IgD-negative memory B cell (primary cell): ENCODE measurements around the gene MALRD1. TPM values are rescaled to one million over a fixed set of nuclear protein-coding genes. Genes with fewer than 3 reads are reported as not detected.

Experiments used
- H3K27ac Mint-ChIP-seq, 3 donors: one replicate each; pipeline ENCODE4 v1.8.0; 2020 to 2022; ENCODE audit warnings: mild to moderate bottlenecking in 3 of 3, mixed read lengths in 3 of 3, moderate library complexity in 1 of 3
- H3K27me3 Mint-ChIP-seq: one replicate; pipeline ENCODE4 v1.8.0; 2021; ENCODE audit warnings: mixed read lengths
- H3K36me3 Mint-ChIP-seq: one replicate; pipeline ENCODE4 v1.8.0; 2020; ENCODE audit warnings: mild to moderate bottlenecking, mixed read lengths
- H3K4me1 Mint-ChIP-seq, 3 donors: one replicate each; pipeline ENCODE4 v1.8.0; 2020 to 2022; ENCODE audit warnings: mixed read lengths in 3 of 3, mild to moderate bottlenecking in 1 of 3
- H3K4me3 Mint-ChIP-seq, 4 donors: one replicate each; pipeline ENCODE4 v1.8.0; 2020 to 2022; ENCODE audit warnings: mild to moderate bottlenecking in 4 of 4, mixed read lengths in 4 of 4, moderate library complexity in 3 of 4
- H3K9me3 Mint-ChIP-seq, 3 donors: one replicate each; pipeline ENCODE4 v1.8.0; 2020 to 2021; ENCODE audit warnings: mixed read lengths in 3 of 3, mild to moderate bottlenecking in 1 of 3
- polyA plus RNA-seq: library from polyadenylated mRNA; unstranded; fragments of 300-500 nt; fragmentation: Illumina TruSeq; gene quantifications from one replicate; pipeline ENCODE4 v1.2.3, GENCODE V29; 2021

Gene MALRD1
- polyA plus RNA-seq, 1 donor from 2014 or later: not detected

DNA sequence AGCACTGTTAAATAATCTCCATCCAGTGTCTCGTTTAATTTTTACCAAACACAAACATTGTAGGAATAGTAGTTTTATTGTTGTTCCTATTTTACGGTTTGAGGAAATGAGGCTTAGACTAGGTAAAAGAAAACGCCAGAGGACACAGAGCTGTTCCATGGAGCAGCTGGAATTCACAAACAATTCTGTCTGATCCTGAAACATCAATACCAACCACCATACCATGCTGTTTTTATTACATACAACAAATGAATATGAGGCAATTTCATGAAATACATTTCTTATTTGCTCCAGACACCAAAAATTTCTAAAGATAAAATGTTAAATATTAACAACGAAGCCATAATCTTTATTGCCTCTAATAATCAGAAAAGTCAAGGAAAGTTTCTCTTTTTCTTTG is 9.4 kb downstream of the MALRD1 start:
- H3K9me3 Mint-ChIP-seq: peaks cover 5 to 12% (median 6%) of the 10 kb centered on the region in 3 donors
- no peak overlapping the region for H3K4me3 Mint-ChIP-seq
- H3K36me3 Mint-ChIP-seq: no peaks in the 10 kb centered on the region
- H3K27ac Mint-ChIP-seq: no peak overlapping the region
- H3K4me1 Mint-ChIP-seq: no peaks in the 10 kb centered on the region
- H3K27me3 Mint-ChIP-seq: no peaks in the 10 kb centered on the region

DNA sequence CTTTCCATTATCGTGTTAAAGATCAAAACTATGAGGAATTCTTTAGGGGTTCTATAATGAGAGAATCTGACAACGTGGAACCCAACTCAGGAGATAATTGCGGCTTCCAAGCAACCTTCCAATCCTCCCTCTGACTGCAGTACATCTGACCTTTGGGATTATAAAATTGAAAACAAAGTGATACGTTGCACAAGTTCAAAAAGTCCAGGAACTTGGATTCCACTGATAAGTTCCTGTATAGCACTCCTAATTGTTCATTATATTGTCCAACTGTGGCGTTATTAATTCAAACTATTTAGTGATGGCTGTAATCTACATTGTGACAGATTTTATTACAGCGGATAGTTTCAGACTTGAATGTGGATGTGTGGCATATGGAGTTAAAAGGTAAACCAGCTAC is 15.4 kb downstream of the MALRD1 start:
- Mint-ChIP-seq H3K27me3 (no peaks in the 10 kb centered on the region), H3K27ac (no peak overlapping the region)

DNA sequence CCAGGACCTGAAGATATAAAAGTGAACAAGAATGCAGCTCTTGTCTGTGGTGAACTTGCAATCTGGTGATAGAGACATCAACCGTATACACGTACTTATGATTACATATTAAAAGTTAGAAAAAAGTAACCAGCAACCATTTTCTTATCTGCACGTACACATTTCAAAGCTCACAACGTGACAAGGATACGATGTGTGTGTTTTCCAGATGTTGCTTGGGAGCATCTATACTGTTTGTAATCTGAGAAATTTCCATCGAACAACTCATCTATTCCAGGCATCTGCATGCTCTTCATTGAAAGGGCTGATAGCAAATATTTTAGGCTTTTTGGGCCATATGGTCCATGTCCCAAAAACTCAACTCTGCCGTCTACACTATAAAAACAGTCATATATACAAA is 23.3 kb downstream of the MALRD1 start:
- peaks cover 2% of the 10 kb centered on the region for H3K36me3 Mint-ChIP-seq
- H3K27ac Mint-ChIP-seq: no peak overlapping the region
- no peaks in the 10 kb centered on the region for H3K27me3 Mint-ChIP-seq
- no peak overlapping the region for H3K4me3 Mint-ChIP-seq
- H3K4me1 Mint-ChIP-seq: no peaks in the 10 kb centered on the region
- peaks cover 0 to 3% (median 3%) of the 10 kb centered on the region in 3 donors for H3K9me3 Mint-ChIP-seq

More for the DNA sequence above, 15.4 kb downstream of the MALRD1 start:
- Mint-ChIP-seq H3K4me1 (no peaks in the 10 kb centered on the region), H3K9me3 (peaks cover 5 to 9% (median 8%) of the 10 kb centered on the region in 3 donors), H3K4me3 (no peak overlapping the region), H3K36me3 (peaks cover 2% of the 10 kb centered on the region)

DNA sequence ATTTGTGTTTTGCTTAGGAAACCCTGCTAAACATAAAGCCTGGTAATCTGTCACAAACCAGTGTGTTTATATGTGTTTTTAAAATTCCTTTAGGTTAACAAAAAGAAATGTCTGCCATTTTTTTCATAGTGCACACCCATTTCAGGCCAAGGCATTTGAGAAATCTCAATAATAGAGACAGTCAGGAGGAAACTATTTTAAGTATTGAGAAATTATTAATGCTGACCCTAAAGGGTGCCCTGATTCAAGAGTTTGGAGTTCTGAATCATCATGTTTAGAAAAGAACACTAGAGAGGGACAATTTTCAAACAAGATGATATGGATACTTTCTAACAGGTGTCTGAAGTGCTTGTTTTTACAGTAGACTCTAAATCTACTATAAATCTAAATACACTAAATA is 28.7 kb downstream of the MALRD1 start:
- Mint-ChIP-seq H3K27ac (no peak overlapping the region), H3K4me1 (no peaks in the 10 kb centered on the region), H3K9me3 (peaks cover 0 to 13% (median 0%) of the 10 kb centered on the region in 3 donors), H3K36me3 (no peaks in the 10 kb centered on the region), H3K4me3 (no peak overlapping the region), H3K27me3 (no peaks in the 10 kb centered on the region)

DNA sequence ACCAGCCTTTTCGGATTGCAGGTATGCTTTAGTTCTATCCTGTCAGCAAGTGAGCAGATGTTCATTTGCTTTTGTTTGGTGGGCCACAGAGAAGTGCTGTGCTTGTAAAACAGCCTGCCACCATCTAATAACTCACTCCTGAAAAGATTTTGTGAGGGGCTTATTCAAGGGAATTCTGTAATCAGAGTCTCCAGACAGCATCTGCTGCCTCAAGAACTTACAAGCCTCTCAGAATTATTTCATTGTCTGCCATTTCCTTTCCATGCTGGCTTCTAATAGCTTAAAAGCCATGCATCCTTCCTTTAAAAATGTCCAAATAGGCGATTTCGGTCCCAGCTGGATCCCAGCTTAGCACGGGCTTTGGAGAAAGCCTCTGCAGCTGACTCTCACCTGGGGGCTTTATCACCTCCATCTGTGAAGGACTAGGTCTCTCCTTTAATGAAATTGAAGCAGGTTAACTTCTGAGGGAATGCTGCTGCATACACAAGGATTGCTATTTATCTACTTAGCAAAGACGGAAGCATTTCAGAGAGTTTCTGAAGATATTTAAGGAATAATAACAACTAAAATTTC is 48.0 kb downstream of the MALRD1 start:
- Mint-ChIP-seq H3K4me1 (no peaks in the 10 kb centered on the region), H3K4me3 (no peak overlapping the region), H3K27ac (no peak overlapping the region), H3K36me3 (no peaks in the 10 kb centered on the region), H3K27me3 (no peaks in the 10 kb centered on the region), H3K9me3 (peaks cover 0 to 8% (median 6%) of the 10 kb centered on the region in 3 donors)

DNA sequence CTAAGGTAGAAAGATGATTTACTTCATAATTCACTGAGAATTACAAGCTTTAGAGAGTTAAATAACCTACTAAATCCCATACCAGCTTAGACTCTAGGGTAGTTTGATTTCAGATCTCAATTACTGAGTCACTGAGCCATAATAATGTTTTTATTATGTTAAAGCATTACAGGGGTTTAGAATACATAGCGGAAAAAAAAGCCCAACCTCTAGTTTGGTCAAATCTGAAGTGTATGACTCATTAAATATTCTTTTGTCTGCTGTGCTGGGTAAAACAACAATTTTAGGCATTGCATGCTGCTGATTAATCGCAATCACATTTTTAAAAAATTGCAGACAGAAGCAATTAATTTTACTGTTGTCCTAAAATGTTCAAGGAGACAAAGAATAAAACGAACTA is 48.5 kb downstream of the MALRD1 start:
- Mint-ChIP-seq H3K9me3 (peaks cover 0 to 8% (median 6%) of the 10 kb centered on the region in 3 donors), H3K27ac (no peak overlapping the region), H3K27me3 (no peaks in the 10 kb centered on the region), H3K36me3 (no peaks in the 10 kb centered on the region), H3K4me1 (no peaks in the 10 kb centered on the region), H3K4me3 (no peak overlapping the region)

DNA sequence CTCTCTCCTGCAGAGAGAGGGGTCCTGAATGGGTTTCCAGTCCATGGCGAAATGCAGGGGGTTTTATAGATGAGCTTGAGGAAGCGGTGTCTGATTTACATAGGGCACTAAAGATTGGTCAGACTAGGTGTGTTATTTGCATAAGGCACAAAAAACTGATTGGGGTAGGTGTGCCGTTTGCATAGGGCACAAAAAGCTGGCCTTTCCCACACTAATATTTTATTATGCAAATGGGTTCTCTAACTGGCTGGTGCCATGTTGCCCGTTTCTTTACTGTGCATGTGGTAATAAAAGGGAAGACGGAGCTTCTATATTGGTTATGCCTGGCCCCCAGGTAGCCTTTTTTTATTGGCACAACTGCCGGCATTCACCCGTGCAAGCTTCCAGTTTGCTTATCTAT is 50.2 kb downstream of the MALRD1 start:
- H3K27me3 Mint-ChIP-seq: no peaks in the 10 kb centered on the region
- no peaks in the 10 kb centered on the region for H3K36me3 Mint-ChIP-seq
- no peak overlapping the region for H3K27ac Mint-ChIP-seq
- peaks cover 0 to 8% (median 6%) of the 10 kb centered on the region in 3 donors for H3K9me3 Mint-ChIP-seq
- no peak overlapping the region for H3K4me3 Mint-ChIP-seq
- no peaks in the 10 kb centered on the region for H3K4me1 Mint-ChIP-seq

DNA sequence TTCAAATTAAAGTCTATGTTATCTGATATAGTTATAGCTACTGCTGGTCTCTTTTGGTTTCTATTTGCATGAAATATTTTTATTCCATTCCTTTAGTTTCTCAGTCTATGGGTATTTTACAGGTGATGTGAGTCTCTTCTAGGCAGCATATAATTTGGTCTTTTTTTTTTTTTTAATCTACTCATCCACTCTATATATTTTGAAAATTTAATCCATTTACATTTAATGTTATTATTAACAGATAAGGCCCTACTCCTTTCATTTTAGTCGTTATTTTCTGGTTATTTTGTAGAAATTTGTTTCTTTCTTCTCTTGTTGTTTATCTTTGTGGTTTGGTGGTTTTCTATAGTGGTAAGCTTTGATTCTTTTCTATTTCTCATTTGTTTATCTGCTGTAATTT is 58.8 kb downstream of the MALRD1 start:
- Mint-ChIP-seq H3K36me3 (no peaks in the 10 kb centered on the region), H3K9me3 (peaks cover 11 to 27% (median 12%) of the 10 kb centered on the region in 3 donors), H3K4me1 (no peaks in the 10 kb centered on the region), H3K4me3 (no peak overlapping the region), H3K27me3 (no peaks in the 10 kb centered on the region), H3K27ac (no peak overlapping the region)

DNA sequence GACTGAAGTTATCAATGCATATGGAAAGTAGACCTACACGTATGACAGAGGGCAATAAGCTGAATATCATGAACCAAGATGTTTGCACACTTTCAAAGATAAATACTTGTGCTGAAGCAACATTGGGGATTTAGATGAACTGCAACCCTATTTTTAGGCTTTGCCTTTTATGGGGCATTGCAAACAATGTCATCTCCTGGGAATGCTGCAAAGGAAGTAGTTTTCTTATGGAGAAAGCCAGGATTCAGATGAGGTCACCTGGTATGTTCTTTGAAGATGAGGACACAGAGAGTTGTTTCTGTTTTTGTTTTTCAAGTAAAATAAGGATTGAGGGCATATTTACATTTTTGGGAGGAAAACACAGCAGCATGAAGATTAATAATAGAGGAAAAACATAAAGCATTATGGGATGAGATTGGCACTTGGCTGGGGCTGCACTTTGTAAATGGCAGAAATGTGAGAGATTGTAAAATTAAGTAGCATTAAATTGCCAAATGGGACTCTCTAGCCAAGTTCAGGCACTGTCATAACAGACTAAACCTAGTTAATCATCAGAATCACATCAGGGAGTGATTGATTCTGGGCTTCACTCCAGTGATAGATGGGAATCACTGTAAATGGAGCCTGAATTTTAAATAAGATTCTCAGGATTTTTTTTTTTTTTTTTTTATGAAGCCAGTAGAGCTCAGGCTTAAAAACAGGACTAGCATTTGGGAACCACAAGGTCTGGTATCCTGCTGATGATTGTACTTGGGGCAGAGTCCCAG is 63.1 kb downstream of the MALRD1 start:
- Mint-ChIP-seq H3K36me3 (no peaks in the 10 kb centered on the region), H3K9me3 (peaks cover 12 to 25% (median 14%) of the 10 kb centered on the region in 3 donors), H3K27ac (no peak overlapping the region), H3K27me3 (no peaks in the 10 kb centered on the region), H3K4me1 (no peaks in the 10 kb centered on the region), H3K4me3 (no peak overlapping the region)

DNA sequence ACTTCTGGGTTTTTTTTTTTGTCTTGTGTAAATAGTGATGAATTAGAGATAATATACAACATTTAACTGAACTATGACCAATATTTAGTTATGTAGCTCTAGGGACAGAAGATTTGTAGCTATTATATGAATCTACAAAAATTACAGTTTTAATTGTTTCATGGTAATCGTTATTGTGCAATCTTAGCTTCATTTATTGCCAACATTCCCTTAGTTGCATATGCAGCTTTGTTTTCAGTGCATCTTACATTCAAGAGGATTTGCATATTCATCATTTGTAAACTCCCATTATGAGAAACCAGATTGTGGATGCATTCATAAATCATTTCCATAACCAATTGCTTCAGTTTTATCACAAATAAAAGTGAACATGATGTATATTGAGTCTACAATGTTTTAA is 68.8 kb downstream of the MALRD1 start:
- Mint-ChIP-seq H3K36me3 (no peaks in the 10 kb centered on the region), H3K4me1 (no peaks in the 10 kb centered on the region), H3K27ac (no peak overlapping the region), H3K4me3 (no peak overlapping the region), H3K9me3 (peaks cover 6 to 10% (median 9%) of the 10 kb centered on the region in 3 donors), H3K27me3 (no peaks in the 10 kb centered on the region)

DNA sequence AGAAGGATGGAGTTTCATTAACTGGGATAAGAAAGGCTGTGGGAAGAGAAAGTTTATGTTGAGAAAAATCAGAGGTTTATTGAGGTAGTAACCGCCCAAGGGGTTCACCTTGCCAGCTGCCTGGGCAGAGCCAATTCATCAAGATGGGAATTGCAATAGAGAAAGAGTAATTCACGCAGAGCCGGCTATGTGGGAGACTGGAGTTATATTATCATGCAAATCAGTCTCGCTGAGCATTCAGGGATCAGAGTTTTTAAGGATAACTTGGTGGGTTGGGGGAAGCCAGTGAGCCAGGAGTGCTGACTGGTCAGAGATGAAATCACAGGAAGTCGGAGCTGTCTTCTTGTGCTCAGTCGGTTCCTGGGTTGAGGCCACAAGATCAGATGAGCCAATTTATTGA is 70.6 kb downstream of the MALRD1 start:
- H3K4me3 Mint-ChIP-seq: no peak overlapping the region
- H3K4me1 Mint-ChIP-seq: no peaks in the 10 kb centered on the region
- peaks cover 5 to 10% (median 9%) of the 10 kb centered on the region in 3 donors for H3K9me3 Mint-ChIP-seq
- H3K36me3 Mint-ChIP-seq: no peaks in the 10 kb centered on the region
- no peaks in the 10 kb centered on the region for H3K27me3 Mint-ChIP-seq
- no peak overlapping the region for H3K27ac Mint-ChIP-seq

DNA sequence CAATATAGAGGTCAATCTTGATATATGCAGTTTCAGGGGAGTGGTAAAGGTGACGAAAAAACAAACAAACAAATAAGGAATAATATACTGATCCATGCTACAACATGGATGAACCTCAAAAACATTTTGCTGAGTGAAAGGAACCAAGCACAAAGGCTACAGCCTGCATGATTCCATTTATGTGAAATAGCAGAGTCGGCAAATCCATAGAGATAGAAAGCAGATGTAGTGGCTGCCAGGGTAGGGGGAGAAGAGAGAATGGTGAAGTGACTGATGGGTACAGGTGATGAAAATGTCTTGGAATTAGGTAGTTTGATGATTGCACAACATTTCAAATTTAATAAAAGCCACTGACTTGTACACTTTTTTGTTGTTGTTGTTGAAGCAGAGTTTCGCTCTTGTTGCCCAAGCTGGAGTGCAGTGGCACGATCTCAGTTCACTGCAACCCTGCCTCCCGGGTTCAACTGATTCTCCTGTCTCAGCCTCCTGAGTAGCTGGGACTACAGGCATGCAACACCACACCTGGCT is 71.8 kb downstream of the MALRD1 start:
- Mint-ChIP-seq H3K27me3 (no peaks in the 10 kb centered on the region), H3K9me3 (peaks cover 5 to 10% (median 9%) of the 10 kb centered on the region in 3 donors), H3K4me1 (no peaks in the 10 kb centered on the region), H3K36me3 (no peaks in the 10 kb centered on the region), H3K4me3 (no peak overlapping the region), H3K27ac (no peak overlapping the region)

DNA sequence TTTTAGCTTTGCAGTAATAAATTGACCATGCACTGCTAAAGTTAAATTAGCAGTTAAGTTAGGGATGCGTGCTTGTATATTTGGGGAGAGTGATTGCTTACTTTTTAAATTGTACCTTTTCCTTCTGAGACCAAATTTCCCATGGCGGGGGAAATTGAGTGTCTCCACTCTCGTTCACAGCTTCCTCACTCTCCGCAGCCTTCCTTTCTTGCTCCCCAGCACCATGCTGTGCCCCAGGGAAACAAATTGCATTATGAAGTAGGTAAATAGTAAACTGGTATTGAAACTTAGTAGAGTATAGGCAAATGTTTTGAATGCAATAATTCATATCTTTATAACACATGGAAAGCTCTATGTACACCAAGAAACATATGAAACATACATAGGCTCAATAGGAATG is 85.4 kb downstream of the MALRD1 start:
- Mint-ChIP-seq H3K27ac (no peak overlapping the region), H3K36me3 (no peaks in the 10 kb centered on the region), H3K4me1 (no peaks in the 10 kb centered on the region), H3K27me3 (no peaks in the 10 kb centered on the region), H3K4me3 (no peak overlapping the region), H3K9me3 (peaks cover 0 to 8% (median 1%) of the 10 kb centered on the region in 3 donors)

DNA sequence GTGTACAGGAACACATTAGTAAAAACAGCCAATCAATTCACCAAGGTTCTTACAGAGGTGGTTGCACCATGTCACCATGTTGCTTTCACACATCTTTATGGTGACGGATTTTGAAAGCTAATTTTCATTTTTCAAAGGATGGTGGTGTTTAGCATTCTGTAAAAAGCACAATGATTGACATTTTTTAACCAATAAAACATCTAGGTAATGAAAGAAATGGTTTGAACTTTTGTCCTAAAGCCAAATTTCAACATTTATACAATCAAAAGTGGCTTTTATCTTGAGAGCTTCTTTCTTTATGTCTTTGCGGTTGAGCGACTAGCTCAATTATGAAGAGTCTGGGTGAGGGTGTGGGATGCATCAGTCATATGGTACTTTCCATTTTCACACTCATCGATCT is 94.4 kb downstream of the MALRD1 start:
- Mint-ChIP-seq H3K36me3 (peaks cover 2% of the 10 kb centered on the region), H3K4me3 (no peak overlapping the region), H3K27ac (no peak overlapping the region), H3K27me3 (no peaks in the 10 kb centered on the region), H3K4me1 (no peaks in the 10 kb centered on the region), H3K9me3 (peaks cover 6 to 11% (median 8%) of the 10 kb centered on the region in 3 donors)

DNA sequence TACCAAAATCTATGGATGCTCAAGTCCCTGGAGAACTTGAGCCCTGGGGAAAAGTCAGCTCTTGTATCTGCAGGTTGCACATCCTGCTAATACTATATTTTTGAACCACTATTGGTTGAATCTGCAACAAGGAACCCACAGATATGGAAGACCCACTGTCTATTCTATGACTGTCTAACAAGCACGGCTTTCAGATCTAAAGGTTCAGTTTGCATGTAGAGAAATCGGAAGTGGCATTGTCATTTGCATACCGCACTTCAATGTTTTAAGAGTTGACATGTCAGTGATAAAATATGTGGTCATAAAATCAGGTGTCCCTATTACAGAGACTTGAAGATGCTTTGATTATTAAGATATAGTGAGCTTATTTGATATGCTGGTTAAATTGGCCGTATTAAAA is 95.6 kb downstream of the MALRD1 start:
- H3K9me3 Mint-ChIP-seq: peaks cover 6 to 11% (median 8%) of the 10 kb centered on the region in 3 donors
- H3K27me3 Mint-ChIP-seq: no peaks in the 10 kb centered on the region
- no peak overlapping the region for H3K4me3 Mint-ChIP-seq
- no peaks in the 10 kb centered on the region for H3K4me1 Mint-ChIP-seq
- H3K27ac Mint-ChIP-seq: no peak overlapping the region
- H3K36me3 Mint-ChIP-seq: peaks cover 2% of the 10 kb centered on the region

DNA sequence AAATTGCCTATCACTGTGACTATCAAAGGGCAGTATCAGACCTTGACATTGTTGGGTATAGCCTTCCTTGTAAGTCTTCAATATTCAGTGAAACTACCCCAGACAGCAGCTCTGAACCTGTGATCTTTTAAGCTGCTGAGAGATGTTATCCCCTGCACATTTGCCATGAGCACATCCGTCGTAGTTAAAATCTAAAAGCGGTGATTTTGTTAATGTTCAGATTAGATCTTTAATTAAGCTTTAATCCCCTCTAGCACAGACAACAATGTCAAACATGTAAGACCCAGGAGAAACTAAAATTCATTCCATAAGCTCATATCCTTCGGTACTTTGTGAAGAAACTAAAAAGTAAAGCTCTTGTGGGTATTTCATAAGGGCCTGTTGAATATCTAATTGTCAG is 105.8 kb downstream of the MALRD1 start:
- Mint-ChIP-seq H3K27me3 (no peaks in the 10 kb centered on the region), H3K36me3 (no peaks in the 10 kb centered on the region), H3K4me3 (no peak overlapping the region), H3K27ac (no peak overlapping the region), H3K4me1 (no peaks in the 10 kb centered on the region), H3K9me3 (peaks cover 0 to 5% (median 3%) of the 10 kb centered on the region in 3 donors)
